GM18526 (cell line): ENCODE data around the gene MTHFSD.

Source experiments
- POLR2A ChIP-seq: IDR thresholded peaks from 3 replicates; pipeline ENCODE4 v1.6.1; 2011; ENCODE audit not compliant: insufficient read length; ENCODE audit errors: extremely low read depth

The MTHFSD gene

GRCh38 chr16:86509759-86510464 lies 45.1 kb downstream of the MTHFSD start:
- no peak for TF ChIP-seq POLR2A

GRCh38 chr16:86508947-86509758 lies 45.9 kb downstream of the MTHFSD start:
- TF ChIP-seq POLR2A = no peak

DNA sequence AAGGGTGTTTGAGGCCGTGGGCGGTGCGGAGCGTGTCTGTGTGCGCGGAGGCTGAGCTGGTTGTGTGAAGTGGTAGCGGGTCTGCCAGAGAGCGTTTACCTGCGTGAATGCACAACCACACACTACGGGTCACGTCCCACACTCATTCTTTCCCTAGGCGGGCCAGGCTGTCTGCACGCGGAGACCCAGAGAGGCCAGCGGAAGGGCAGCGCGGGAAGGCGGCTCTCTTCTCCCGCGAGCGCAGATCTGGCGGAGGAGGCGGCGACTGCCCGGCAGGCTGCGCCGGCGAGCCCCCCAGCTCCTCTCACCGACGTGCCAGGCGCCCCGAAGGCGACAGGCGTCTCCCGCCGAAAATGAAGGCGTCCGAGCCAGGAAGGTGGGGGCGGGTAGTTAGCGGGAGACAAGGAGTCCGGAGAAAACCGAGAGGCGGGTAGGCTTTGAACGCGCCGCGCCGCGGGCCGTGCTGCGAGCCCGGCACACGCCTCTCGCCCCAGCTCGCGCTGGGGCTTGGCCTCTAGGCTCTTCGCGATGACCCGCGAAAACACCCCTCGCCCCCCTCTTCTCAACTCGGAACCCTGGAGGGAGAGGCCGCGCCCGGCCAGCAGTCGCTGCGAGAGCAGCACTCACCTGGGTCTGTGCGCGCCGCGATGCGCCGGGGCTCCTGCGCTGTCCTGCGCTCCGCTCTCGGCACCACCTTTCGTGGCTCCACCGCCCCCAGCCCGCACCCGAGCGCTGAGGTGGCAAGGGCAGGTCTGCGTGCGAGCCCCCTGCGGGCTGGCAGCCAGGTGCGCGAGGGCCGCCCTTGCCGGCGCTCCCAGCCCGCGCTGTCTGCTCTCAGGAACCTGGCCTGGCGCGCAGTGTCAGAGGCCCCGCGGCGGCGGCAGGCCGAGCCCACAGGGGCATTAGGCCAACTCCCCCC lies 46.7 kb downstream of the MTHFSD start:
- no peak for TF ChIP-seq POLR2A

- TF ChIP-seq POLR2A = no peak
These were observed 47.6 kb downstream of the MTHFSD start for GRCh38 chr16:86507173-86508027.

DNA sequence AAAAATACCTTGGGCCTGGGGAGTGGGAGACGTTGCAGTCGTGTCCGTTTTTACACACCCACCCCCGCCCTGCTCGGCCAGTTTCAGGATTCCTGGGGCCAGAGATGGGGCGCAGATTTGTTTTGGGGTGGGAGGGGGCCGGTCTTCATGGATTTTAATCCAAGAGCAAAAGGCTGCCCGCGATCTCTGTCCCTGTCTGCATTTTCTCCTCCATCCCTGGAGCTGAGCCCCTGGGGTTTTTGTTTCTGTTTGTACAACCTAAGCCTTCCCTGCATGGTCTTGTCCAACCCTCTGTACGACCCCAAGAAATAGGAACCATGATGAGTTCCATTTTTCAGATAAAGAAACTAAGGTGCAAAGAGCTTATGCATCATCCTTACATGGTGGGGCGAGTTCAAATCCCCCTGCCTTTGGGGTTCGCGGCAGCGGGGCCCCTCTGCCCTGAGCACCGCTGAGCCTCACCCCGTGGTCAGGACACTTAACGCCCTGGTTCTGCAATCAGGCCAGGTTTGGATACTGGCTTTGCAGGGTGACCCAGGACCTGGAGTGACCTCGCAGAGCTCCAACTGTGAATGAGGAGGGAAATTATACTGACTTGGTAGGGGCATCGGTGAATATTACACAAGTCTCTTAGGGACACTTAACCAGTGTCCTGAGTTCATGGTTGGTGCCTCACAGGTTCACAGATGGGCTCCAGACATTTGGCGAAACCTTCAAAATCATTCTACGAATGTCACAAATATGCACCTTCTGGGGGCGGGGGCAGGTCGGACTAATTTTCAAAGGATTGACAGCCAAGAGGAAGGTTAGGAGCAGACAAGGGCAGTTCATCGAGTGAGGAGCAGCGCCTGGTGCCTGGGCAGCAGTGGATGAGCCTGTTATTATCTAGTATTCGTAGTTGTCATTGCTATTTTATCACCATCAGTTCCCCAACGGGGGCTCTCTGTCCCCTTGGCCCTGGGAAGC lies 48.9 kb downstream of the MTHFSD start:
- no peak for TF ChIP-seq POLR2A

DNA sequence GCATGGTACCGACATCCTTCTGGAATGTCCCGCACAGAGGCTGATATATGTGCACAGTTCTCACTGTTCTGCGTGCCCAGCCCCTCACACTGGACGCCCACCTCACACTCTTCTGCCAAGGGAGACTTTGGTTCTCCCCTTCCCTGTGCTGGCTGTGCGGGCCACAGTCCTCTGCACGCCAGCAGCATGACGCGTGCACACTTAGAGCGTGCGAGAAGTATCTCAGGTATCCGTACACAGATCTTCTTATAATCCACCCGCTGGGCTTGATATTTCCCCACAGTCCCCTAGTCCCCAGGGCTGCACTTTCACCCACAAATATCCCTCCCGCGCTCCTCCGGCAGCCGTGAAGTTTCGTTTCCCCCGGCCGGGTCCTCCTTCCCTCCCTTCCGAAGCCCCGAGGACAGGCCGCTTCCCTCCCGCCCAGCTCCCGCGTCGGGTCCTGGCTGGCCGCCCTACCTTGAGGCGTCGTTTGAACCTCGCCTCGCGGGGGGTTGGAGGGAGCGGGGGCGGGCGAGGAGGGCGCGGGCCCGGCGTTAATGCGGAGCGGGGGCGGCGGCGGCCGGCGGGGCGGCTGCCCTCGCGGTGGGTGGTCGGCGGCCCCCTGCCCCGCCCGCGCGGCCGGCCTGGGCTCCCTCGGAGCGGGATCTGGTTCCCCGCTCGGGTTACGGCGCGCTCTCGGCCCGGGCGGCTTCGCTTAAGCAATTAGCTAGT lies 49.7 kb downstream of the MTHFSD start:
- TF ChIP-seq POLR2A = no peak

DNA sequence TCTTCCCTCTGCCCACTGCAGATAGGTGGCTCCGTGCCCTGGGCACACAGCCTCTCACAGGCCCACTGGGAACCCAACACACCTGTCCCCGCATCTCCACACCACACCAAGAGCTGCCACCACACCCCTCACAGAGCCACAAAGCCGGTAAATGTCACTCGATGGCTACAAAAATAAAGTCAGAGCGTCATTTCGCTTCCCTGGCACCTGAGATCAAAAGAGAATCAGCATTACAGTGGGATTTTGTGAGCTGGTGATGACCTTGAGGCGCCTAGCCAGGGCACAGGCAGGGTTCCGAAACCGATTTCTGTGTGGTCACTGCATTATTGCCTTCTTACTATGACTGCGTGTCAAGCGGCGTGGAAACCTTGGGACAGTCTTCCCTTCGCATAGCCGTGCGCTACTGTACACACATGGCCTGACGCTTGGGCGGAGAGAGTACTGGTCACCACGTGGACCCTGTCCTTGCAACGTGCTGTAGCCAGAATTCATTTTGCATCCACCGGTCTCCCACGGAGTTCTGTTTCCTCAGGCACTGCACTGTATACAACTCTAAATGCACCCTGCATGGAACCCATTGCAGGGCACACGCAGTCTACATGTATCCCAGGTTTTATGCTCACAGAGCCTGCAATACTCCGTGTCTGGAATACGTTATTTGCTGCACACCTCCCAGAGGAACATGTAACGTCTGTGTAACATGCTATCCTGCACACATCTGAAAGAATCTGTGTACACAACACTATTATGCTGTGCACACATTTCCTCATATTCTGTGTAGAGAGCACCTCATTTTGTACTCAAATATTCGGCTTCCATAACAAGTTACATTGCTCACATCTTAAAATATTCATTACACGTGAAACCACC lies 50.5 kb downstream of the MTHFSD start:
- no peak for TF ChIP-seq POLR2A

DNA sequence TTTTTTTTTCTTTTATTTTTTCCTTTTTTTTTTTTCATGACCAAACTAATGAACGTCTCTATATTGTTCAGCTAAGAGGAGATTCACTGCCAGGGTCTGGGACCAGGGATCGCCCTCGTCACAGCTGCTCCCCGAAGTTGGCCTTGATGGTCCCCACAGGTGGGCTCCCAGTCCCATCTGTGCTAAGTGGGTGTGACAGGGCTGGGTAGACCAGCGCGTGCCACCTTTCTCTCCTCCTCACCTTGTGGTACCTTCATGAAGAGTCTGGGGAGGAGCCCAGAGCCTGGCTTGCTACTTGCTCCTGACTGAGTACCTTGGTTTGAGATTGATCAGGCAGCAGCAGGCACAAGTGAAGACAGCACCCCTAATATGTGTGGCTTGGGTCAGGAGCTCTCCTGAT lies 51.2 kb downstream of the MTHFSD start:
- TF ChIP-seq POLR2A = no peak

- no peak for TF ChIP-seq POLR2A
These were observed 51.9 kb downstream of the MTHFSD start for GRCh38 chr16:86502856-86503748.

GRCh38 chr16:86501989-86502855 lies 52.8 kb downstream of the MTHFSD start:
- TF ChIP-seq POLR2A = no peak
